HepG2 (cell line): ENCODE results near the gene NRSN2. TPM values are rescaled to one million over a fixed set of nuclear protein-coding genes. Genes with fewer than 3 reads are reported as not detected.

Source experiments
- CBX2 ChIP-seq, 2 experiments: fragments of 200-600 bp in 1 of 2; sonication (generic); formaldehyde crosslinking in 1 of 2; IDR thresholded peaks; 2 replicates each; pipeline versions ENCODE4 v1.7.0 to v1.8.1; 2018 to 2022; ENCODE audit warnings: low read depth in 2 of 2, low read length in 1 of 2, mild to moderate bottlenecking in 1 of 2, missing genetic modification reagents in 1 of 2
- FOXM1 ChIP-seq: sonication (generic); formaldehyde crosslinking; IDR thresholded peaks from 2 replicates; pipeline ENCODE4 v1.5.0; 2020; ENCODE audit warnings: missing genetic modification reagents
- KAT8 ChIP-seq: IDR thresholded peaks from 2 replicates; pipeline ENCODE4 v1.6.1; 2016; ENCODE audit warnings: missing genetic modification reagents, missing compliant biosample characterization
- MEF2D ChIP-seq: sonication (generic); formaldehyde crosslinking; IDR thresholded peaks from 2 replicates; pipeline ENCODE4 v1.5.1; 2020; ENCODE audit warnings: mild to moderate bottlenecking, missing genetic modification reagents
- TFE3 ChIP-seq: IDR thresholded peaks from 2 replicates; pipeline ENCODE4 v1.6.1; 2016
- ZFP90 ChIP-seq: sonication (generic); formaldehyde crosslinking; IDR thresholded peaks from 2 replicates; pipeline ENCODE4 v1.8.0; 2022; ENCODE audit warnings: missing genetic modification reagents, mild to moderate bottlenecking, inconsistent platforms, borderline replicate concordance
- ZNF275 ChIP-seq: sonication (generic); formaldehyde crosslinking; IDR thresholded peaks from 2 replicates; pipeline ENCODE4 v1.8.0; 2022; ENCODE audit warnings: missing genetic modification reagents, mild to moderate bottlenecking, inconsistent platforms, borderline replicate concordance
- ZNF773 ChIP-seq: sonication (generic); formaldehyde crosslinking; IDR thresholded peaks from 2 replicates; pipeline ENCODE4 v1.4.0; 2020; ENCODE audit warnings: missing genetic modification reagents, borderline replicate concordance
- polyA plus RNA-seq, 8 experiments: library from polyadenylated mRNA; depleted of rRNA in 3 of 8; stranded (reverse) in 7 of 8; unstranded in 1 of 8; fragments of >200 nt; fragmentation: Illumina TruSeq in 4 of 8; extraction: Trizol in 4 of 8; gene quantifications; 2 replicates each; pipeline versions ENCODE4 v1.2.1 to v1.2.3, GENCODE V29; 2011 to 2016; ENCODE audit warnings: low read depth in 4 of 8, missing spikeins in 1 of 8, mixed read lengths in 1 of 8; ENCODE audit not compliant: insufficient read depth in 1 of 8
- total RNA-seq, 5 experiments: library from RNA; depleted of rRNA; stranded (reverse); fragments of >200 nt; fragmentation: Illumina TruSeq; extraction: Trizol; gene quantifications; 2 replicates each; pipeline ENCODE4 v1.2.3, GENCODE V29; 2016; ENCODE audit warnings: low read depth in 1 of 5
- TF ChIP-seq, protein P1 (sequence below): sonication (generic); formaldehyde crosslinking; IDR thresholded peaks from 2 replicates; pipeline ENCODE4 v1.9.0; 2021; ENCODE audit warnings: missing genetic modification reagents, borderline replicate concordance
- TF ChIP-seq, protein P2 (sequence below): sonication (generic); formaldehyde crosslinking; IDR thresholded peaks from 2 replicates; pipeline ENCODE4 v1.4.0; 2020; ENCODE audit warnings: missing genetic modification reagents
- TF ChIP-seq, protein P3 (sequence below): sonication (generic); formaldehyde crosslinking; IDR thresholded peaks from 2 replicates; pipeline ENCODE4 v1.4.0; 2020; ENCODE audit warnings: missing genetic modification reagents
- TF ChIP-seq, protein P4 (sequence below): sonication (generic); formaldehyde crosslinking; IDR thresholded peaks from 2 replicates; pipeline ENCODE4 v1.4.0; 2020; ENCODE audit warnings: missing genetic modification reagents

Gene NRSN2
- total and polyA plus RNA-seq, 2 of the 13 experiments (the other 11 are each of a cell fraction or from before 2014, with no cell fraction given) = 32.3 to 49.4 TPM

- peak; percentile 97 for TF ChIP-seq KAT8 (CRISPR knock-in tag)
- TF ChIP-seq, protein P1, sequence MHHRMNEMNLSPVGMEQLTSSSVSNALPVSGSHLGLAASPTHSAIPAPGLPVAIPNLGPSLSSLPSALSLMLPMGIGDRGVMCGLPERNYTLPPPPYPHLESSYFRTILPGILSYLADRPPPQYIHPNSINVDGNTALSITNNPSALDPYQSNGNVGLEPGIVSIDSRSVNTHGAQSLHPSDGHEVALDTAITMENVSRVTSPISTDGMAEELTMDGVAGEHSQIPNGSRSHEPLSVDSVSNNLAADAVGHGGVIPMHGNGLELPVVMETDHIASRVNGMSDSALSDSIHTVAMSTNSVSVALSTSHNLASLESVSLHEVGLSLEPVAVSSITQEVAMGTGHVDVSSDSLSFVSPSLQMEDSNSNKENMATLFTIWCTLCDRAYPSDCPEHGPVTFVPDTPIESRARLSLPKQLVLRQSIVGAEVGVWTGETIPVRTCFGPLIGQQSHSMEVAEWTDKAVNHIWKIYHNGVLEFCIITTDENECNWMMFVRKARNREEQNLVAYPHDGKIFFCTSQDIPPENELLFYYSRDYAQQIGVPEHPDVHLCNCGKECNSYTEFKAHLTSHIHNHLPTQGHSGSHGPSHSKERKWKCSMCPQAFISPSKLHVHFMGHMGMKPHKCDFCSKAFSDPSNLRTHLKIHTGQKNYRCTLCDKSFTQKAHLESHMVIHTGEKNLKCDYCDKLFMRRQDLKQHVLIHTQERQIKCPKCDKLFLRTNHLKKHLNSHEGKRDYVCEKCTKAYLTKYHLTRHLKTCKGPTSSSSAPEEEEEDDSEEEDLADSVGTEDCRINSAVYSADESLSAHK (CRISPR knock-in tag) = no peak; the same call in 1 of the 2 replicates
- TF ChIP-seq ZNF275 (CRISPR knock-in tag) = peak; percentile 72; the same call in 1 of the 2 replicates
- TF ChIP-seq, protein P2, sequence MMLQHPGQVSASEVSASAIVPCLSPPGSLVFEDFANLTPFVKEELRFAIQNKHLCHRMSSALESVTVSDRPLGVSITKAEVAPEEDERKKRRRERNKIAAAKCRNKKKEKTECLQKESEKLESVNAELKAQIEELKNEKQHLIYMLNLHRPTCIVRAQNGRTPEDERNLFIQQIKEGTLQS = peak; percentile 94
- TF ChIP-seq, protein P3, sequence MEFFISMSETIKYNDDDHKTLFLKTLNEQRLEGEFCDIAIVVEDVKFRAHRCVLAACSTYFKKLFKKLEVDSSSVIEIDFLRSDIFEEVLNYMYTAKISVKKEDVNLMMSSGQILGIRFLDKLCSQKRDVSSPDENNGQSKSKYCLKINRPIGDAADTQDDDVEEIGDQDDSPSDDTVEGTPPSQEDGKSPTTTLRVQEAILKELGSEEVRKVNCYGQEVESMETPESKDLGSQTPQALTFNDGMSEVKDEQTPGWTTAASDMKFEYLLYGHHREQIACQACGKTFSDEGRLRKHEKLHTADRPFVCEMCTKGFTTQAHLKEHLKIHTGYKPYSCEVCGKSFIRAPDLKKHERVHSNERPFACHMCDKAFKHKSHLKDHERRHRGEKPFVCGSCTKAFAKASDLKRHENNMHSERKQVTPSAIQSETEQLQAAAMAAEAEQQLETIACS (CRISPR knock-in tag) = no peak
- no peak for TF ChIP-seq FOXM1
- TF ChIP-seq ZNF773 (CRISPR knock-in tag) = no peak
- peak; percentile 99 for TF ChIP-seq TFE3 (CRISPR knock-in tag)
- no peak; the same call in 1 of the 2 replicates for TF ChIP-seq ZFP90 (CRISPR knock-in tag)
- TF ChIP-seq, protein P4, sequence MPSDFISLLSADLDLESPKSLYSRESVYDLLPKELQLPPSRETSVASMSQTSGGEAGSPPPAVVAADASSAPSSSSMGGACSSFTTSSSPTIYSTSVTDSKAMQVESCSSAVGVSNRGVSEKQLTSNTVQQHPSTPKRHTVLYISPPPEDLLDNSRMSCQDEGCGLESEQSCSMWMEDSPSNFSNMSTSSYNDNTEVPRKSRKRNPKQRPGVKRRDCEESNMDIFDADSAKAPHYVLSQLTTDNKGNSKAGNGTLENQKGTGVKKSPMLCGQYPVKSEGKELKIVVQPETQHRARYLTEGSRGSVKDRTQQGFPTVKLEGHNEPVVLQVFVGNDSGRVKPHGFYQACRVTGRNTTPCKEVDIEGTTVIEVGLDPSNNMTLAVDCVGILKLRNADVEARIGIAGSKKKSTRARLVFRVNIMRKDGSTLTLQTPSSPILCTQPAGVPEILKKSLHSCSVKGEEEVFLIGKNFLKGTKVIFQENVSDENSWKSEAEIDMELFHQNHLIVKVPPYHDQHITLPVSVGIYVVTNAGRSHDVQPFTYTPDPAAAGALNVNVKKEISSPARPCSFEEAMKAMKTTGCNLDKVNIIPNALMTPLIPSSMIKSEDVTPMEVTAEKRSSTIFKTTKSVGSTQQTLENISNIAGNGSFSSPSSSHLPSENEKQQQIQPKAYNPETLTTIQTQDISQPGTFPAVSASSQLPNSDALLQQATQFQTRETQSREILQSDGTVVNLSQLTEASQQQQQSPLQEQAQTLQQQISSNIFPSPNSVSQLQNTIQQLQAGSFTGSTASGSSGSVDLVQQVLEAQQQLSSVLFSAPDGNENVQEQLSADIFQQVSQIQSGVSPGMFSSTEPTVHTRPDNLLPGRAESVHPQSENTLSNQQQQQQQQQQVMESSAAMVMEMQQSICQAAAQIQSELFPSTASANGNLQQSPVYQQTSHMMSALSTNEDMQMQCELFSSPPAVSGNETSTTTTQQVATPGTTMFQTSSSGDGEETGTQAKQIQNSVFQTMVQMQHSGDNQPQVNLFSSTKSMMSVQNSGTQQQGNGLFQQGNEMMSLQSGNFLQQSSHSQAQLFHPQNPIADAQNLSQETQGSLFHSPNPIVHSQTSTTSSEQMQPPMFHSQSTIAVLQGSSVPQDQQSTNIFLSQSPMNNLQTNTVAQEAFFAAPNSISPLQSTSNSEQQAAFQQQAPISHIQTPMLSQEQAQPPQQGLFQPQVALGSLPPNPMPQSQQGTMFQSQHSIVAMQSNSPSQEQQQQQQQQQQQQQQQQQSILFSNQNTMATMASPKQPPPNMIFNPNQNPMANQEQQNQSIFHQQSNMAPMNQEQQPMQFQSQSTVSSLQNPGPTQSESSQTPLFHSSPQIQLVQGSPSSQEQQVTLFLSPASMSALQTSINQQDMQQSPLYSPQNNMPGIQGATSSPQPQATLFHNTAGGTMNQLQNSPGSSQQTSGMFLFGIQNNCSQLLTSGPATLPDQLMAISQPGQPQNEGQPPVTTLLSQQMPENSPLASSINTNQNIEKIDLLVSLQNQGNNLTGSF (CRISPR knock-in tag) = peak; percentile 67; the same call in 1 of the 2 replicates
- TF ChIP-seq MEF2D (CRISPR knock-in tag) = peak; percentile 99
- no peak for TF ChIP-seq CBX2 (IDR thresholded peaks at IDR 0.05; ENCODE audit: low read depth, low read length)
- no peak for TF ChIP-seq CBX2 (CRISPR knock-in tag; IDR thresholded peaks at IDR 0.05; ENCODE audit: low read depth)
These were observed 15.7 kb downstream of the NRSN2 start (continued) for GRCh38 chr20:362271-363254.
